ENCODE data around the gene LIMK2. TPM values are rescaled to one million over a fixed set of nuclear protein-coding genes. Genes with fewer than 3 reads are reported as not detected.
"Not testable (repeated sequence)": the region's sequence is repeated elsewhere in the genome, so short reads cannot be mapped to it uniquely, and the experiment has no call there.

LIMK2 gene
- total and polyA plus RNA-seq, 7 experiments from 2014 or later, result 13.1 to 49.9 (median 26.2) TPM

DNA sequence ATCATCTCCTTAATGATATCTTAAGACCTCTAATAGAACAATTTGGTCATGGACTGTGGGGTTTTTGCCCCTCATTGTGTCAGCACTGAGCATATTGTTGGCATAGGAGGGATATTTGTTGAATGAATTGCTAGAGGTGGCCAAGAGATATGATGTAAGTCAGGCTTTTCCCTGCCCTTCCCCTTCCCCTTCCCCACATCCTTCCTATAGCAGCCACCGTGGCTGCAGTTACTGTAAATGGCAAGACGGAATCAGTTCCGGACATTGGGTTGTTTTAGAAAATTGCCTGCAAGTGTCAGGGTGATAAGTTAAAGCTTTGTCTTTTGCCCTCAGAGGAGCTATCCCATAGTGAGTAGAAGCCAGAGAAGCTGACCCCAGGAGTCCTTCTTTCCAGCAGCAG, 23.0 kb downstream of the LIMK2 start:
- no peak for DNase-seq
- Histone ChIP-seq H3K4me3 (ENCODE audit: low read length) (no peak overlapping the region), H3K27ac (ENCODE audit: low read depth, low read length) (no peak overlapping the region), H3K27me3 (ENCODE audit: control insufficient read depth in 2 of 2, insufficient read depth in 2 of 2, low read length in 2 of 2) (no peaks in the 10 kb centered on the region), H3K9me3 (ENCODE audit: control insufficient read depth in 2 of 3, low read length in 3 of 3) (no peaks in the 10 kb centered on the region), H3K36me3 (ENCODE audit: control insufficient read depth in 2 of 3, insufficient read depth in 3 of 3, low read length in 3 of 3) (no peaks in the 10 kb centered on the region), H3K4me1 (ENCODE audit: control insufficient read depth in 2 of 2, insufficient read depth in 2 of 2, low read length in 2 of 2) (peaks cover 0 to 10% of the 10 kb centered on the region in 2 donors)
- Mint-ChIP-seq H3K27me3 (no peaks in the 10 kb centered on the region), H3K4me1 (peaks cover 35 to 52% (median 42%) of the 10 kb centered on the region in 7 donors), H3K36me3 (peaks cover 0 to 13% (median 5%) of the 10 kb centered on the region in 5 donors), H3K9me3 (no peaks in the 10 kb centered on the region), H3K27ac (peak overlapping the region in 3 of 9 donors; percentile 27 to 29 (median 28)), H3K4me3 (peak overlapping the region in 3 of 10 donors; percentile 12 to 27 (median 14))
- peak; percentile 36 for ATAC-seq
- CTCF ChIA-PET, result interaction anchor here (1.4 kb wide), 1 partner anchor 9 kb away, joined by 4 read pairs; no protein-coding TSS in a partner anchor
- intact Hi-C loops (cut with micrococcal nuclease), result no loop called here
- POLR2A ChIA-PET, result interaction anchor here (0.6 kb wide), 1 partner anchor 73 kb away, joined by 6 read pairs; no protein-coding TSS in a partner anchor

DNA sequence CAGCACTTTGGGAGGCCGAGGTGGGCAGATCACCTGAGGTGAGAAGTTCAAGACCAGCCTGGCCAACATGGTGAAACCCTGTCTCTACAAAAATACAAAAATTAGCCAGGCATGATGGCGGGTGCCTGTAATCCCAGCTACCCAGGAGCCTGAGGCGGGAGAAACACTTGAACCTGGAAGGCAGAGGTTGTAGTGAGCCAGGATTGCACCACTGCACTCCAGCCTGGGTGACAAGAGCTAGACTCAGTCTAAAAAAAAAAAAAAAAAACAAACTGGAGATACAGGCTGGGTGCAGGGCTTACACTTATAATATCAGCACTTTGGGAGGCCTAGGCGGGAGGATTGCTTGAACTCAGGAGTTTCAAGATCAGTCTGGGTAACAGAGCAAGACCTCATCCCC, 23.9 kb downstream of the LIMK2 start:
- H3K27me3 ChIP-seq (ENCODE audit: control insufficient read depth in 2 of 2, insufficient read depth in 2 of 2, low read length in 2 of 2); POLR2A ChIA-PET; DNase-seq; H3K9me3 Mint-ChIP-seq; H3K4me3 Mint-ChIP-seq; H3K27me3 Mint-ChIP-seq; H3K9me3 ChIP-seq (ENCODE audit: control insufficient read depth in 2 of 3, low read length in 3 of 3); H3K27ac ChIP-seq (ENCODE audit: low read depth, low read length); H3K36me3 ChIP-seq (ENCODE audit: control insufficient read depth in 2 of 3, insufficient read depth in 3 of 3, low read length in 3 of 3); intact Hi-C loops (cut with micrococcal nuclease); H3K4me3 ChIP-seq (ENCODE audit: low read length); H3K4me1 ChIP-seq (ENCODE audit: control insufficient read depth in 2 of 2, insufficient read depth in 2 of 2, low read length in 2 of 2); ATAC-seq; H3K27ac Mint-ChIP-seq: not testable (repeated sequence)
- CTCF ChIA-PET, result interaction anchor here (0.7 to 1.1 kb wide), 2 partner anchors 77 to 295 kb away, joined by 3 read pairs; no protein-coding TSS in a partner anchor
- H3K4me1 Mint-ChIP-seq, result peaks cover 25 to 49% (median 34%) of the 10 kb centered on the region in 7 donors
- H3K36me3 Mint-ChIP-seq, result peaks cover 0 to 13% (median 9%) of the 10 kb centered on the region in 5 donors

- Histone ChIP-seq H3K36me3 (ENCODE audit: control insufficient read depth in 2 of 3, insufficient read depth in 3 of 3, low read length in 3 of 3) (peaks cover 0 to 10% (median 4%) of the 10 kb centered on the region in 3 experiments), H3K27me3 (ENCODE audit: control insufficient read depth in 2 of 2, insufficient read depth in 2 of 2, low read length in 2 of 2) (no peaks in the 10 kb centered on the region), H3K4me3 (ENCODE audit: low read length) (no peak overlapping the region), H3K27ac (ENCODE audit: low read depth, low read length) (no peak overlapping the region), H3K9me3 (ENCODE audit: control insufficient read depth in 2 of 3, low read length in 3 of 3) (no peaks in the 10 kb centered on the region), H3K4me1 (ENCODE audit: control insufficient read depth in 2 of 2, insufficient read depth in 2 of 2, low read length in 2 of 2) (no peaks in the 10 kb centered on the region)
- DNase-seq, result no peak
- Mint-ChIP-seq H3K27me3 (no peaks in the 10 kb centered on the region), H3K4me3 (no peak overlapping the region), H3K36me3 (peaks cover 3 to 18% (median 12%) of the 10 kb centered on the region in 5 donors), H3K9me3 (no peaks in the 10 kb centered on the region), H3K4me1 (peaks cover 26 to 44% (median 28%) of the 10 kb centered on the region in 7 donors), H3K27ac (no peak overlapping the region)
- intact Hi-C loops (cut with micrococcal nuclease), result no loop called here
- no peak for ATAC-seq
- ChIA-PET CTCF (interaction anchor here (0.7 kb wide), 1 partner anchor 270 kb away, joined by 3 read pairs; no protein-coding TSS in a partner anchor), POLR2A (interaction anchor here (1.1 kb wide), 1 partner anchor 12 kb away, joined by 3 read pairs; no protein-coding TSS in a partner anchor)
Measured at GRCh38 chr22:31238057-31238456, 26.0 kb downstream of the LIMK2 start.

- Mint-ChIP-seq H3K9me3 (no peaks in the 10 kb centered on the region), H3K36me3 (peaks cover 3 to 13% (median 8%) of the 10 kb centered on the region in 5 donors), H3K27me3 (no peaks in the 10 kb centered on the region), H3K4me3 (no peak overlapping the region), H3K27ac (peak overlapping the region in 3 of 9 donors; percentile 1 to 68 (median 4)), H3K4me1 (peaks cover 16 to 46% (median 18%) of the 10 kb centered on the region in 7 donors)
- peaks cover 0 to 4% of the 10 kb centered on the region in 2 donors for H3K4me1 ChIP-seq (ENCODE audit: control insufficient read depth in 2 of 2, insufficient read depth in 2 of 2, low read length in 2 of 2)
- peaks cover 0 to 10% (median 4%) of the 10 kb centered on the region in 3 experiments for H3K36me3 ChIP-seq (ENCODE audit: control insufficient read depth in 2 of 3, insufficient read depth in 3 of 3, low read length in 3 of 3)
- no peak for ATAC-seq
- intact Hi-C loops (cut with micrococcal nuclease), result no loop called here
- ChIA-PET CTCF (interaction anchor here (0.6 to 0.7 kb wide), 2 partner anchors 72 to 320 kb away, joined by 4 read pairs; no protein-coding TSS in a partner anchor), POLR2A (interaction anchor here (1.9 kb wide), 1 partner anchor 53 kb away, joined by 7 read pairs; the partner anchor contains the start of gene PIK3IP1)
- DNase-seq, result no peak
- no peak overlapping the region for H3K27ac ChIP-seq (ENCODE audit: low read depth, low read length)
- H3K9me3 ChIP-seq (ENCODE audit: control insufficient read depth in 2 of 3, low read length in 3 of 3), result no peaks in the 10 kb centered on the region
- H3K4me3 ChIP-seq (ENCODE audit: low read length), result no peak overlapping the region
- H3K27me3 ChIP-seq (ENCODE audit: control insufficient read depth in 2 of 2, insufficient read depth in 2 of 2, low read length in 2 of 2), result no peaks in the 10 kb centered on the region
Measured at GRCh38 chr22:31239771-31240370, 27.8 kb downstream of the LIMK2 start.

GRCh38 chr22:31241200-31241599, 29.1 kb downstream of the LIMK2 start:
- POLR2A ChIA-PET, result no interaction called here
- peaks cover 0 to 10% (median 4%) of the 10 kb centered on the region in 3 experiments for H3K36me3 ChIP-seq (ENCODE audit: control insufficient read depth in 2 of 3, insufficient read depth in 3 of 3, low read length in 3 of 3)

DNA sequence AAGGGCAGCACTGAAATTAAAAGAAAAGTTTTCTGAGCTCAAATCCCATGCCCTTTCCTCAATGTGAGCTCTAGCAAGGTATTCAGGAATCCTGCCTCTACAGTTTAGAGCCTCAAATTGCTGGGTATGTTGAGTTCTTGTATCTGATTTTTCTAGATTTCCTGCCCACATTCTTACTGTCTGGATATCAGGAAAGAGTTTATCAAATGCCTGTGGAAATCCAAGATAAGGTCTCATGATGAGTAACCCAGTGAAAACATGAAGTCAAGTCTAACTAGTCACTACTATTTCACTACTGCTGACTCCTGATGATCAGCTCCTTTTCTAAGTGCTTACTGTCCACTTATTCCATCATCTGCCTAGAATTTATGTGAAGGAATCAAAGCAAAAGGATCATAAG, 29.8 kb downstream of the LIMK2 start:
- H3K27ac ChIP-seq (ENCODE audit: low read depth, low read length), result no peak overlapping the region
- POLR2A ChIA-PET, result no interaction called here
- H3K27me3 ChIP-seq (ENCODE audit: control insufficient read depth in 2 of 2, insufficient read depth in 2 of 2, low read length in 2 of 2), result no peaks in the 10 kb centered on the region
- no peak overlapping the region for H3K4me3 ChIP-seq (ENCODE audit: low read length)
- H3K4me3 Mint-ChIP-seq, result no peak overlapping the region
- CTCF ChIA-PET, result interaction anchor here (0.8 kb wide), 1 partner anchor 12 kb away, joined by 3 read pairs; no protein-coding TSS in a partner anchor
- H3K9me3 ChIP-seq (ENCODE audit: control insufficient read depth in 2 of 3, low read length in 3 of 3), result no peaks in the 10 kb centered on the region
- no peak overlapping the region for H3K27ac Mint-ChIP-seq
- ATAC-seq, result no peak
- peaks cover 8 to 47% (median 17%) of the 10 kb centered on the region in 7 donors for H3K4me1 Mint-ChIP-seq
- H3K4me1 ChIP-seq (ENCODE audit: control insufficient read depth in 2 of 2, insufficient read depth in 2 of 2, low read length in 2 of 2), result peaks cover 0 to 4% of the 10 kb centered on the region in 2 donors
- intact Hi-C loops (cut with micrococcal nuclease), result loop anchor here in 1 of 2 donors (1.0 kb wide), 1 partner anchor 14 kb away; no protein-coding TSS in a partner anchor
- H3K36me3 Mint-ChIP-seq, result peaks cover 3 to 12% (median 5%) of the 10 kb centered on the region in 5 donors
- no peak for DNase-seq
- H3K27me3 Mint-ChIP-seq, result no peaks in the 10 kb centered on the region
- H3K36me3 ChIP-seq (ENCODE audit: control insufficient read depth in 2 of 3, insufficient read depth in 3 of 3, low read length in 3 of 3), result peaks cover 0 to 10% (median 4%) of the 10 kb centered on the region in 3 experiments
- no peaks in the 10 kb centered on the region for H3K9me3 Mint-ChIP-seq

More at GRCh38 chr22:31241200-31241599, 29.1 kb downstream of the LIMK2 start:
- Histone ChIP-seq H3K9me3 (ENCODE audit: control insufficient read depth in 2 of 3, low read length in 3 of 3) (no peaks in the 10 kb centered on the region), H3K27ac (ENCODE audit: low read depth, low read length) (no peak overlapping the region), H3K4me1 (ENCODE audit: control insufficient read depth in 2 of 2, insufficient read depth in 2 of 2, low read length in 2 of 2) (peaks cover 0 to 4% of the 10 kb centered on the region in 2 donors), H3K27me3 (ENCODE audit: control insufficient read depth in 2 of 2, insufficient read depth in 2 of 2, low read length in 2 of 2) (no peaks in the 10 kb centered on the region), H3K4me3 (ENCODE audit: low read length) (no peak overlapping the region)
- CTCF ChIA-PET, result interaction anchor here (0.8 kb wide), 1 partner anchor 12 kb away, joined by 3 read pairs; no protein-coding TSS in a partner anchor
- Mint-ChIP-seq H3K4me3 (no peak overlapping the region), H3K4me1 (peaks cover 8 to 43% (median 15%) of the 10 kb centered on the region in 7 donors), H3K36me3 (peaks cover 3 to 12% (median 5%) of the 10 kb centered on the region in 5 donors), H3K27me3 (no peaks in the 10 kb centered on the region), H3K27ac (peak overlapping the region in 5 of 9 donors; percentile 7 to 49 (median 34)), H3K9me3 (no peaks in the 10 kb centered on the region)
- intact Hi-C loops (cut with micrococcal nuclease), result loop anchor here in 1 of 2 donors (1.0 kb wide), 1 partner anchor 13 kb away; no protein-coding TSS in a partner anchor
- DNase-seq (no peak), ATAC-seq (no peak)

Data from naive thymus-derived CD4-positive, alpha-beta T cell (primary cell).